GM12878 (cell line): ENCODE measurements around the gene UNC13A. TPM values are rescaled to one million over a fixed set of nuclear protein-coding genes. Genes with fewer than 3 reads are reported as not detected.
A peak's percentile ranks its signal among the peaks of the same experiment; 100 is the strongest.

Source experiments
- CREM ChIP-seq: IDR thresholded peaks from 2 replicates; pipeline ENCODE4 v1.6.1; 2014; ENCODE audit warnings: antibody characterized with exemption, low read depth
- EZH2 ChIP-seq: IDR thresholded peaks from 2 replicates; pipeline ENCODE4 v1.6.1; 2012; ENCODE audit warnings: low read depth, mild to moderate bottlenecking, control low read depth, inconsistent platforms, low read length, borderline replicate concordance; ENCODE audit not compliant: control insufficient read depth
- FOS ChIP-seq: IDR thresholded peaks from 3 replicates; pipeline ENCODE4 v1.6.1; 2011; ENCODE audit warnings: borderline replicate concordance; ENCODE audit not compliant: insufficient read length; ENCODE audit errors: extremely low read depth
- KLF5 ChIP-seq: fragments of 450-650 bp; IDR thresholded peaks from 2 replicates; pipeline ENCODE4 v1.6.1; 2014; ENCODE audit warnings: mild to moderate bottlenecking; ENCODE audit not compliant: partially characterized antibody
- MEF2B ChIP-seq: fragments of 450-650 bp; IDR thresholded peaks from 2 replicates; pipeline ENCODE4 v1.6.1; 2018; ENCODE audit warnings: mild to moderate bottlenecking, moderate library complexity; ENCODE audit not compliant: partially characterized antibody, poor library complexity, severe bottlenecking
- NBN ChIP-seq: fragments of 450-650 bp; IDR thresholded peaks from 2 replicates; pipeline ENCODE4 v1.6.1; 2016
- RUNX3 ChIP-seq: IDR thresholded peaks from 2 replicates; pipeline ENCODE4 v1.6.1; 2012; ENCODE audit warnings: low read length, inconsistent platforms
- SIN3A ChIP-seq: IDR thresholded peaks from 2 replicates; pipeline ENCODE4 v1.6.1; 2012; ENCODE audit warnings: low read depth, low read length, improper control_type of control experiment
- TCF3 ChIP-seq: IDR thresholded peaks from 2 replicates; pipeline ENCODE4 v1.6.1; 2012; ENCODE audit warnings: low read depth, mild to moderate bottlenecking, low read length, borderline replicate concordance; ENCODE audit not compliant: insufficient read depth
- polyA plus RNA-seq, 11 experiments: library from polyadenylated mRNA; depleted of rRNA in 4 of 11; unstranded in 6 of 11; stranded (reverse) in 5 of 11; fragments of >200 nt; fragmentation: Nextera tagmentation in 4 of 11; fragmentation: Illumina TruSeq in 1 of 11; extraction: Ambion mirVana in 4 of 11; extraction: Trizol in 1 of 11; gene quantifications; 1 replicate in 1 of 11; 2 replicates in 10 of 11; pipeline versions ENCODE4 v1.2.1 to v1.2.3, GENCODE V29; 2011 to 2016; ENCODE audit warnings: inconsistent platforms in 2 of 11, missing spikeins in 2 of 11, low read depth in 1 of 11
- total RNA-seq, 4 experiments: library from RNA; depleted of rRNA in 3 of 4; stranded (reverse); fragments of >200 nt in 3 of 4; fragmentation: Illumina TruSeq in 1 of 4; extraction: Trizol in 1 of 4; gene quantifications; 2 replicates each; pipeline versions ENCODE4 v1.2.1 to v1.2.3, GENCODE V29; 2013 to 2021
- TF ChIP-seq, protein P1 (sequence below): fragments of 450-650 bp; formaldehyde crosslinking; IDR thresholded peaks from 2 replicates; pipeline ENCODE4 v1.5.0; 2022; ENCODE audit warnings: mild to moderate bottlenecking, missing genetic modification characterization
- TF ChIP-seq, protein P2 (sequence below): IDR thresholded peaks from 2 replicates; pipeline ENCODE4 v1.6.1; 2011; ENCODE audit warnings: low read depth, mild to moderate bottlenecking, low read length, moderate library complexity, borderline replicate concordance; ENCODE audit errors: extremely low read depth
- TF ChIP-seq, protein P3 (sequence below): fragments of 450-650 bp; IDR thresholded peaks from 2 replicates; pipeline ENCODE4 v1.6.1; 2016; ENCODE audit warnings: mild to moderate bottlenecking, moderate library complexity, borderline replicate concordance
- TF ChIP-seq, protein P4 (sequence below): fragments of 450-650 bp; conservative IDR thresholded peaks from 2 replicates; pipeline ENCODE4 v1.6.1; 2017; ENCODE audit warnings: mild to moderate bottlenecking, moderate library complexity
- TF ChIP-seq, protein P5 (sequence below): IDR thresholded peaks from 2 replicates; pipeline ENCODE4 v1.6.1; 2011; ENCODE audit warnings: borderline replicate concordance, low read depth, mild to moderate bottlenecking, moderate library complexity, low read length; ENCODE audit not compliant: insufficient read depth, poor library complexity, severe bottlenecking

Gene UNC13A
- total and polyA plus RNA-seq, 10 of the 15 experiments (the other 5 are each of a cell fraction or from before 2014, with no cell fraction given), result under 0.01 to 0.23 (median 0.13) TPM; not detected in 1

DNA sequence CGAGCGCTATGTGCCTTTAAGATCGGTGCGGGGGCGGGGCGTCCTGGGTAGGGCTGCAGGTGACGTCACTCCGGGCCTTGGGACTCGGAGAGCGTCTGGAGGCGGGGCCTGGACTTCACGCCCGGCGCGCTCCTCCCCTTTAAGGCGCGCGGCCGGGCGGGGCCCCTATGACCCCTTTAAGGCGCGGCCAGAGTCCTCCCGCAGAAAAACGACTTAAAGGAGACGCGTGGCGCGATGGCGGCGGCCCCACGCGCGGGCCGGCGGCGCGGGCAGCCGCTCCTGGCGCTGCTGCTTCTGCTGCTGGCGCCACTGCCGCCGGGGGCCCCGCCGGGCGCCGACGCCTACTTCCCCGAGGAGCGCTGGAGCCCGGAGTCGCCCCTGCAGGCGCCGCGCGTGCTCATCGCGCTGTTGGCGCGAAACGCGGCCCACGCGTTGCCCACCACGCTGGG, 132.7 kb downstream of the UNC13A start, which contains the start of gene COLGALT1 (continued):
- TF ChIP-seq, protein P1, sequence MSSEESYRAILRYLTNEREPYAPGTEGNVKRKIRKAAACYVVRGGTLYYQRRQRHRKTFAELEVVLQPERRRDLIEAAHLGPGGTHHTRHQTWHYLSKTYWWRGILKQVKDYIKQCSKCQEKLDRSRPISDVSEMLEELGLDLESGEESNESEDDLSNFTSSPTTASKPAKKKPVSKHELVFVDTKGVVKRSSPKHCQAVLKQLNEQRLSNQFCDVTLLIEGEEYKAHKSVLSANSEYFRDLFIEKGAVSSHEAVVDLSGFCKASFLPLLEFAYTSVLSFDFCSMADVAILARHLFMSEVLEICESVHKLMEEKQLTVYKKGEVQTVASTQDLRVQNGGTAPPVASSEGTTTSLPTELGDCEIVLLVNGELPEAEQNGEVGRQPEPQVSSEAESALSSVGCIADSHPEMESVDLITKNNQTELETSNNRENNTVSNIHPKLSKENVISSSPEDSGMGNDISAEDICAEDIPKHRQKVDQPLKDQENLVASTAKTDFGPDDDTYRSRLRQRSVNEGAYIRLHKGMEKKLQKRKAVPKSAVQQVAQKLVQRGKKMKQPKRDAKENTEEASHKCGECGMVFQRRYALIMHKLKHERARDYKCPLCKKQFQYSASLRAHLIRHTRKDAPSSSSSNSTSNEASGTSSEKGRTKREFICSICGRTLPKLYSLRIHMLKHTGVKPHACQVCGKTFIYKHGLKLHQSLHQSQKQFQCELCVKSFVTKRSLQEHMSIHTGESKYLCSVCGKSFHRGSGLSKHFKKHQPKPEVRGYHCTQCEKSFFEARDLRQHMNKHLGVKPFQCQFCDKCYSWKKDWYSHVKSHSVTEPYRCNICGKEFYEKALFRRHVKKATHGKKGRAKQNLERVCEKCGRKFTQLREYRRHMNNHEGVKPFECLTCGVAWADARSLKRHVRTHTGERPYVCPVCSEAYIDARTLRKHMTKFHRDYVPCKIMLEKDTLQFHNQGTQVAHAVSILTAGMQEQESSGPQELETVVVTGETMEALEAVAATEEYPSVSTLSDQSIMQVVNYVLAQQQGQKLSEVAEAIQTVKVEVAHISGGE (CRISPR knock-in tag), result no peak
- TF ChIP-seq, protein P2, sequence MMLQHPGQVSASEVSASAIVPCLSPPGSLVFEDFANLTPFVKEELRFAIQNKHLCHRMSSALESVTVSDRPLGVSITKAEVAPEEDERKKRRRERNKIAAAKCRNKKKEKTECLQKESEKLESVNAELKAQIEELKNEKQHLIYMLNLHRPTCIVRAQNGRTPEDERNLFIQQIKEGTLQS, result no peak
- TF ChIP-seq NBN (peak; percentile 89), TCF3 (no peak), MEF2B (no peak), CREM (peak; percentile 85), SIN3A (0 out of 2 replicates have a peak, but pooled peaks have one; percentile 41), KLF5 (no peak), RUNX3 (no peak), EZH2 (no peak), FOS (no peak)
- TF ChIP-seq, protein P3, sequence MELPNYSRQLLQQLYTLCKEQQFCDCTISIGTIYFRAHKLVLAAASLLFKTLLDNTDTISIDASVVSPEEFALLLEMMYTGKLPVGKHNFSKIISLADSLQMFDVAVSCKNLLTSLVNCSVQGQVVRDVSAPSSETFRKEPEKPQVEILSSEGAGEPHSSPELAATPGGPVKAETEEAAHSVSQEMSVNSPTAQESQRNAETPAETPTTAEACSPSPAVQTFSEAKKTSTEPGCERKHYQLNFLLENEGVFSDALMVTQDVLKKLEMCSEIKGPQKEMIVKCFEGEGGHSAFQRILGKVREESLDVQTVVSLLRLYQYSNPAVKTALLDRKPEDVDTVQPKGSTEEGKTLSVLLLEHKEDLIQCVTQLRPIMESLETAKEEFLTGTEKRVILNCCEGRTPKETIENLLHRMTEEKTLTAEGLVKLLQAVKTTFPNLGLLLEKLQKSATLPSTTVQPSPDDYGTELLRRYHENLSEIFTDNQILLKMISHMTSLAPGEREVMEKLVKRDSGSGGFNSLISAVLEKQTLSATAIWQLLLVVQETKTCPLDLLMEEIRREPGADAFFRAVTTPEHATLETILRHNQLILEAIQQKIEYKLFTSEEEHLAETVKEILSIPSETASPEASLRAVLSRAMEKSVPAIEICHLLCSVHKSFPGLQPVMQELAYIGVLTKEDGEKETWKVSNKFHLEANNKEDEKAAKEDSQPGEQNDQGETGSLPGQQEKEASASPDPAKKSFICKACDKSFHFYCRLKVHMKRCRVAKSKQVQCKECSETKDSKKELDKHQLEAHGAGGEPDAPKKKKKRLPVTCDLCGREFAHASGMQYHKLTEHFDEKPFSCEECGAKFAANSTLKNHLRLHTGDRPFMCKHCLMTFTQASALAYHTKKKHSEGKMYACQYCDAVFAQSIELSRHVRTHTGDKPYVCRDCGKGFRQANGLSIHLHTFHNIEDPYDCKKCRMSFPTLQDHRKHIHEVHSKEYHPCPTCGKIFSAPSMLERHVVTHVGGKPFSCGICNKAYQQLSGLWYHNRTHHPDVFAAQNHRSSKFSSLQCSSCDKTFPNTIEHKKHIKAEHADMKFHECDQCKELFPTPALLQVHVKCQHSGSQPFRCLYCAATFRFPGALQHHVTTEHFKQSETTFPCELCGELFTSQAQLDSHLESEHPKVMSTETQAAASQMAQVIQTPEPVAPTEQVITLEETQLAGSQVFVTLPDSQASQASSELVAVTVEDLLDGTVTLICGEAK, result no peak
- TF ChIP-seq, protein P4, sequence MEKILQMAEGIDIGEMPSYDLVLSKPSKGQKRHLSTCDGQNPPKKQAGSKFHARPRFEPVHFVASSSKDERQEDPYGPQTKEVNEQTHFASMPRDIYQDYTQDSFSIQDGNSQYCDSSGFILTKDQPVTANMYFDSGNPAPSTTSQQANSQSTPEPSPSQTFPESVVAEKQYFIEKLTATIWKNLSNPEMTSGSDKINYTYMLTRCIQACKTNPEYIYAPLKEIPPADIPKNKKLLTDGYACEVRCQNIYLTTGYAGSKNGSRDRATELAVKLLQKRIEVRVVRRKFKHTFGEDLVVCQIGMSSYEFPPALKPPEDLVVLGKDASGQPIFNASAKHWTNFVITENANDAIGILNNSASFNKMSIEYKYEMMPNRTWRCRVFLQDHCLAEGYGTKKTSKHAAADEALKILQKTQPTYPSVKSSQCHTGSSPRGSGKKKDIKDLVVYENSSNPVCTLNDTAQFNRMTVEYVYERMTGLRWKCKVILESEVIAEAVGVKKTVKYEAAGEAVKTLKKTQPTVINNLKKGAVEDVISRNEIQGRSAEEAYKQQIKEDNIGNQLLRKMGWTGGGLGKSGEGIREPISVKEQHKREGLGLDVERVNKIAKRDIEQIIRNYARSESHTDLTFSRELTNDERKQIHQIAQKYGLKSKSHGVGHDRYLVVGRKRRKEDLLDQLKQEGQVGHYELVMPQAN, result no peak; the same call in 1 of the 2 replicates
- TF ChIP-seq, protein P5, sequence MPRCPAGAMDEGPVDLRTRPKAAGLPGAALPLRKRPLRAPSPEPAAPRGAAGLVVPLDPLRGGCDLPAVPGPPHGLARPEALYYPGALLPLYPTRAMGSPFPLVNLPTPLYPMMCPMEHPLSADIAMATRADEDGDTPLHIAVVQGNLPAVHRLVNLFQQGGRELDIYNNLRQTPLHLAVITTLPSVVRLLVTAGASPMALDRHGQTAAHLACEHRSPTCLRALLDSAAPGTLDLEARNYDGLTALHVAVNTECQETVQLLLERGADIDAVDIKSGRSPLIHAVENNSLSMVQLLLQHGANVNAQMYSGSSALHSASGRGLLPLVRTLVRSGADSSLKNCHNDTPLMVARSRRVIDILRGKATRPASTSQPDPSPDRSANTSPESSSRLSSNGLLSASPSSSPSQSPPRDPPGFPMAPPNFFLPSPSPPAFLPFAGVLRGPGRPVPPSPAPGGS, result no peak
